Activated CD4-positive, CD25-positive, alpha-beta regulatory T cell (primary cell): ENCODE data around the gene ITPR2.
"Not testable (repeated sequence)": the region's sequence is repeated elsewhere in the genome, so short reads cannot be mapped to it uniquely, and the experiment has no call there.

ENCODE experiments used
- DNase-seq, 4 experiments: peaks; one replicate each; lab custom pipeline; 2025; lab: John Stamatoyannopoulos, UW

ITPR2 gene

DNA sequence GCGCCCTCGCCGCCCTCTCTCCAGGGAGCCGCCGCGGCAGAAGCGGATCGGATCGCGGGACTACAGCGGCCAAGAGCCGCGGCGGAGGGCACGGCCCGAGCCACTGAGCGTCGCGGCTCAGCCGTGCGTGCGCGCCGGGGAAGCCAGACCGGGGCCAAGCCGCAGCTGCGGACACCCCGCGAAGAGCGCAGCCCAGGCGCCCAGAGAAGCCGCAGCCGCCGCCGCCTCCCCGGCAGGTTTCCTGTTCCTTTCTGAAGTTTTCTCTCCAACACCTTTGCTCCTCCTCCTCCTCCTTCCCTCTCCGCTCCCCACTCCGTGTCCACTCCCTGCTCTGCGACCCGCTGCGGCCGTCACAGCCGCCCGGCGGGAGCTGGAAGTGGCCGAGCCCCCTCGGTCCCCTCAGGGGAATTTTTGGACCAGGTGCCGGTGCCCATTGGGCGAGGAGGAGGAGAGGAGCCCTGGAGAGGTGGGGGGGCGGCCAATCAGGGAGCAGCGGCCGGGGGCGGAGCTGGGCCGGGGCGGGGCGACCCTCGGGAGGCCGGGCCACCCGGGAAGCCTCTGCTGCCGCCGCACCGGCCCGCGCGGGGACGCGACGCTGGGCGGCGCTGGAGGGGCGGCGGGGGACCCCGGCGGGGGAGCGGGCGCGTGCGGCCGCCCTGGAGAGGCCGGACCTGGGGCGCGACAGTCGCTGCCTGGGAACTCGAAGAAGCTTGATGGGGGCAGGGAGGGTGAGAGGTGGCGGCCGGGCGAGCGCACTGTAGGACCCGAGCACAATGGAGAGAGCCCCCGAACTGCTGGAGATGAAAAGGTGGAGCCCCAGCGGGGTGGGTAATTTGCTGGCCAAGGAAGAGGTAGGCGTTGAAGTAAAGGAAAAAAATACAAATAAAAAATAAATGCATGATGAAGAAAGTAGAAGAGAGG lies at the start of gene ITPR2:
Gene ITPR2 (minus strand): TSS at position 373 of the 921 bp plus-strand sequence. CDS start 413 bp downstream, outside the sequence.
- peak; percentile 78 to 89 (median 85) for DNase-seq

DNA sequence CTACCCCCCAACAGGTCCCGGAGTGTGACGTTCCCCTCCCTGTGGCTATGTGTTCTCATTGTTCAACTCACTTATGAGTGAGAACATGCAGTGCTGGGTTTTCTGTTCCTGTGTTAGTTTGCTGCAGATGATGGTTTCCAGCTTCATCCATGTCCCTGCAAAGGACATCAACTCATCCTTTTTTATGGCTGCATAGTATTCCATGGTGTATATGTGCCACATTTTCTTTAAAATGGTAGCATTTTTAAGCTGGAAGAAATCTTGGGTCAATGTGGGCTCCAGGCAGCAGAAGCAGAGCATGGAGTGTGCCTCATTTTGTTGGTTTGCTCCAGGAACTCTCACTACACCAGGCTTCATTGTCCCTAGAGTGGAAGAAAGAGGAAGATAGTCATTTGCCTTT lies 47.6 kb upstream of the ITPR2 start:
- DNase-seq = no peak

DNA sequence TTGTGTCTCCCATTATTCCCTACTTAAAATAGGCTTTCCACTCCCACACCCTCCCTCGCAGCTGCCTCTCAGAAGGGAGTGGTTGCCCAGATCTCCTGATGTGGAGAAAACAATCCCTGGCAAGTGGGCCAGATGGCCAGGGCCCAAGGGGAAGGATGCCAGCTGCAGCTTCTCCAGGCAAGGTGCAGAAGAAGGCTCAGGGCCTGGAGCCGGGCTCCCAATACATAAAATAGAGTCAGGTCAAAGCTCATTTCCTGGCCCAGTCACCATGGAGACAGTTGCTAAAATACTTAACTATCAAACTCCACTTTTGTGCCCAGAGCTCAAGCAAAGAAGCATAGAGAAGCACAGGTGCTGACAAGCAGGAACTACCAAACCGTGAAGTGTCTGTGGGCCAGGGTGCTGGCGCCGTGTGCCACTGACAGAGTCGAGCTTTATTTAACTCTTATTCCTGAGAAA lies 45.7 kb upstream of the ITPR2 start:
- no peak for DNase-seq

DNA sequence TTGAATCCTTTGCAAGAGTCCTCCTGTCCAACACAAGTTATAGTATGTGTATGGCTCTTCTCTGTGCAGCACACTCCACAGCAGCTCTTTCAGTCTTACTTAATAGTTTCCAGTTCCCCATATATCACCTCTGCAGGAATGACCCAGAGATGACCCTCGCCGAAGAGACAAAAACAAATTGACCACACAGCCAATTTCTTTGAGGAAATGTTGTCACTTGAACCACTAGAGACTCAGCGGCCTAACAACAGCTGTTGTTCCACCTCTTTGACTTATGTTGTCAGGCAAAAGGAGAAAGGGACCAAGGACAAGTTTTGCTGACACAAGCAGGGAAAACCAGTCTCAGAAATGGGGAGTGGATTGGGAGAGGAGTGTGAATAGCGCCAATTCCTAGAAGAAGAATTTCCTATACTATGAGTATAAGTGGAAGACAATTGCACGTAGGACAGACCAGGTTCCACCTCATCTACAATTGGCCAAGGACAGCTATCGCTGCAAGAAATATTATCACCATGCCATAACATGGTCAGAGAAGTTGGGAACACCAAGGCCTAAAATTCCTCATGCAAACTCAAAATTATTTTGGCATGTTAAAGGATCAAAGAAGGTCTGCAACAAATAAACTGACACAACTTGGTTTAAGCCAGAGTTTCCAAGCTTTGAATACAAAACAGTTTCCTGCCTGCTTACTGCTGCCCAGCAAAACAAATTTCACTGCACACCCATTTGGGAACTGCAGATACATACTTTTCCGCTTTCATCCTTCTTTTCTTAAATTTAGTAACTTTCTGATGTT lies 41.7 kb upstream of the ITPR2 start:
- DNase-seq = no peak

DNA sequence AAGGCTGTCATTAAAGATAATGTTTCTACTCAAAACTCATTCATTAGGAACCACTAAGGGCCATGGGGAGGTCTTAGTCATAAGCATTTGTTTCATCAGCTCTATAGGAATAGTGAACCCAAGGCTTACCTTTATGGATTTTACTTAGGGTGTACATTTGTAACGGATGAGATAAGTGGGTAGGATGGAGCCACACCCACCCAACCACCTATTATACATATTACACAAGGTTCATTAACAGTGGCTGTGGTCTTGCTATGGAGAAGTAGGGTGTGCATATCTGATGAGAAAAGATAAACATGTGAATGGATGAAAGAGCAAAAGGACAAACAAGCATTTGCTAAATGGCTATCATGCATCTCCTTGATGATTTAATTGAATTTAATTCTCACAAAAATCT lies 39.6 kb upstream of the ITPR2 start:
- no peak for DNase-seq

DNA sequence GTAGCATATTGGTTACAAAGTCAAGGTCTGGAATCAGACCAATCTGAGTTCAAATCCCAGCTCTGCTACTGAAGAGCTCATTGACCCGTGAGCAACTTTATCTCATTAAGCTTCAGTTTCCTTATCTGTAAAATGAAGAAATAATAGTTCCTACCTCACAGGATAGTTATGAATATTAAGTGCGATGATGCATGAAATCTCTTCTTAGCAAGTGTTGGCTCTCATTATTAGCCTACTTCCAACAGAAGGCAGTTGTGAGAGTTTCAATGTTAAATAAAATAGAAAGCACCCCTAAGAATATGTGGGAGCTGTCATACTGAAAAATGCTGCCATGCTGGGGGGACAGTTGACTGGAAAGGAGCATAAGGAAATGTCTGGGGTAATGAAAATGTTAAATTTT lies 39.0 kb upstream of the ITPR2 start:
- DNase-seq = no peak

DNA sequence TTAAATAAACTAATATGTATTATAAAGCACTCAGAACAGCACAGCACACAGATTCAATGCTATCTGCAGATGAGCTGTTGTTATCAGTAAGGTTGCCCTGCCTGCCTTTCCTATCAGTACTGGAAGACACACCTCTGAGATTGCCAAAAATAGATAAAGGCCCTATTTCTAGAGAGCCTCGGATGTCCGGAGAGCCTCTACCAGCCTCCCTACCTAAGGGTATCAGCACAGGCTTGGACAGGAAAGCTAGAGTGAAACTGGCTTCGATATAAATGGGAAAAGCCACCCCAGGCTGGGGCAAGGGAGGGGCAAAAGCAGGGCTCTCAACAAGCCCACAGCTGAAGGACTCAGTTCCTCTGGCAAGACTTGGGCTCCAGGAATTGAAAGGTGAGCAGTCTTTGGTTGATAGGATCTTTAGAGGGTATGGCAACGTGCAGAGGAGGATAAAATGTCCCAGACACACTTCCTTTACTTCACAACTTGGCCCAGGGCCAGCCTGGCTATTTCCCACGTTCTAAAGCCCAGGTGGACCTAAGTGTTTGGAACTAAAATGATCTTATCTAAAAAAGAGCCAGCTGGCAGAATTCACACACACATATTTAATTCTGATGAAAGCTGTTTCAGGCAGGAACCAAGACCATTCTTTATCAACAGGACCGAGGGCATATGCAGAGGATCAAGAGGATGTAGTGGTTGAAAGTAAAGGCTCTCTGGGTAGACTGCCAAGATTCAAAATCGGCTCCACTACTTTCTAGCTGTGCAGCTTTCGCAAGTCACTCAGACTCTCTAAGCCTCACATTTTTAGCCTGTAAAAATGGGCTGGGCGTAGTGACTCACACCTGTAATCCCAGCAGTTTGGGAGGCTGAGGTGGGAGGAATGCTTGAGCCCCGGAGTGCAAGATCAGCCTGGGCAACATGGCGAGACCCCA lies 37.8 kb upstream of the ITPR2 start:
- no peak for DNase-seq

DNA sequence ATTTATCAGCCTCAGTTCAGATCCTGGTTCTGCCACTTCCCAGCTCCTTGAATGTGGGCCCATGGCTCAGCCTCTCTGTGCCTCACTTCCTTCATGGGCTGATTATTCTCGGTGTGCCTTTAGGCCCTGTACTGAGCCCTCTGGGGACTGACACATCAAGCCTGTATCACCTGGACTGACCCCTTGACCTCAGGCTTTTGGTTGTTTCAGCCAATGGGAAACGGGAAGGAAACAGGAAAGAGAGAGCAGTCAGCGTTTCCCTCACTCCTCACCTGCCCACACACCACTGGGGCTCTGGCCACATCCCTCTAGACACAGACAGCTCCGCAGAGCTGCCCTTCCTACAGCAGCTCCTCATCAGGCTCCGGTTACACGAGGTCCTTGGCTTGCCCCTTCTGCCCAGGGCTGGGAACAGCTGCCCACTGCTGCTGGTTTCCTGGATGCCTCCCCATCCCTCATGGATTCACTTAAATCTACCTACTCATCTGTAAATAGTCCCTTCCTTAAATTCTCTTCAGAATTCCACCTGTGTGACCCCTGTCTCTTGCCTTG lies 37.0 kb upstream of the ITPR2 start:
- no peak for DNase-seq

DNA sequence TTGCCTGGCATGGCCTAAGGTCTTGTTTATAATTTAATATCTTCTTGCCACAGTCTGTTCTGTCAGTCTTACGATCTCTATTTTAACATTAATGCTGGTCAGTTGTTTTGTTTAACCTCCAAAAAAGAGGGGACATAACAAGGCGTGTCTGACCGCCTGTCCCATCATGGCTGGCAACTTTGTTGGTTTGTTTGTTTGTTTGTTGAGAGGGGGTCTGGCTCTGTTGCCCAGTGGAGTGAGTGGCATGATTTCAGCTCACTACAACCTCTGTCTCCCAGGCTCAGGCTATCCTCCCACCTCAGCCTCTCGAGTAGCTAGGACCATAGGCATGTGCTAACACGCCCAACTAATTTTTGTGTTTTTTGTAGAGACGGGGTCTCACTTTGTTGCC lies 36.1 kb upstream of the ITPR2 start:
- DNase-seq = no peak

DNA sequence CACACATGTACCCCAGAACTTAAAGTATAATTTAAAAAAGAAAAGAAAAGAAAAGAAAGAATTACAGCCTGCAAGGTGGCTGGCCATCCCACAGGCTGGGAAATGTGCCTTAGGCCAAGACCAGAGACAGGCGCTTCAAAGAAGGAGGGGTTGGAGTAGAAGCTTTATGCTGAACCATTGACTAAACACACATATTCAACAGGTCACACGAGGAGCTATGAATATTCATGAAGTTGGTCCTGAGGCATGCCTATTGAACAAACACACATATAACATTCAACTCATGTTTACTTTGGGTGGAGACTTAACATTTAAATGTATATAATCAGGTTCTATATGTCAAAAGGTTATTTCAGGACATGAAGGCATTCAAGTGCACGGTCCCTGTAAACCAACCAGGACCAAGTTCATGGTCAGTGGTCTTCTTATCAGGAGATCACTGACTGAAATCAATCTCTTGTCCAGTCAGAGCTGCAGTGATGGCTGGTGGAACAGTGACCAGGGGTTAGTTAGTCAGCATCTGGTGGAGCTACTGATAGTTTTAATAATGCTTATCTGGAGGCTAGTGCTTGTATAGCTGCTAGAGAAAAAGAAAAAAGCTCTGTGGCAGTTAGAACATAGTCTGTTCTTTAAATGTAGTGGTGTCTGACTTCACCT lies 35.6 kb upstream of the ITPR2 start:
- DNase-seq = no peak

DNA sequence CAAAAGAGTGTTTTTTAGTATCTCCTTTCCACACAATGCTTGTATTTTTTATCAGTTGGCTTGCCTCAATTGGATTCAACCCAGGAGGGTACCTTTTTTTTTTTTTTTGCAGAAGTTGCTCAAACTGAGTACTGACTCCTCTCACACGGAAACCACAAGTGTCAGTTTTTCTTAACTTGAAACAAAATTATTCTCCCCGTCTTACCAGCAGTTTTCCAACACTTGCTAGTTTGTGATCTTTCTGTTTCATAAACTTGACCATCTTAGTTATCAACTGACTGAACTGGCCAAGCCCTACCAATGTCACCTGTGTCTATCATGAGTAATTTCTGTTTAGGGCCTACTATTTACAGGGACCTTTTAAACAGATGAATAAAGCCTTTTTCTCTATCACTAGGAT lies 34.1 kb upstream of the ITPR2 start:
- no peak for DNase-seq

DNA sequence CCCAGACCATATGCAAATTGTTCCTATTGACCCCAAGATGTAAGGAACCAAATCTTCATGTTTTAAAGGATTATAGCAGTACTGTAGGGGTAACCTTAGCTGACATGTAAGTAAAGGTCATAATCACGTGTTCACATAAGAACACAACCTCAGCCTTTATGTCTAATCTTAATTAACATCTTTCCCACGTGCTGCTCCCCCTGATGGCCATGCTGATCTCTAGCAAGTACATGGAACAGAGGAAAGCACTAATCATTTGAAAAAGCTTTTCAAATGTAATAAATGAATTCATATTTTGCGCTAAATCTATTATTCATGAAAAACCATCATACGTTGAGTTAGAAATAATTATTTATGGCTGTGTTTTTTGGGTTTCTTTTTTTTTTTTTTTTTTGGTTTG lies 30.5 kb upstream of the ITPR2 start:
- DNase-seq = no peak

DNA sequence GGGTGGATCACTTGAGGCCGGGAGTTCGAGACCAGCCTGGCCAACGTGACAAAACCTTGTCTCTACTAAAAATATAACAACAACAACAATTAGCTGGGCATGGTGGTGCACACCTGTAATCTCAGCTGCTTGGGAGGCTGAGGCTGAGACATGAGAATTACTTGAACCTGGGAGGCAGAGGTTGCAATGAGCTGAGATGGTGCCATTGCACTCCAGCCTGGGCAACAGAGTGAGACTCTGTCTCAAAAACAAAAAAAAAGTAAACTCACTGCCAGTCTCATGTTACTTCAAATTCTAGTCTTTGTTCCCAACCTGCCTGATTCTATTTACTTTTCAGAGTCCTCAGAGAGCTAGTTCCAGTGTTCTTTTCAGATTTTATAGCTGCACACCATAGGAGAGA lies 29.8 kb upstream of the ITPR2 start:
- not testable (repeated sequence) for DNase-seq

DNA sequence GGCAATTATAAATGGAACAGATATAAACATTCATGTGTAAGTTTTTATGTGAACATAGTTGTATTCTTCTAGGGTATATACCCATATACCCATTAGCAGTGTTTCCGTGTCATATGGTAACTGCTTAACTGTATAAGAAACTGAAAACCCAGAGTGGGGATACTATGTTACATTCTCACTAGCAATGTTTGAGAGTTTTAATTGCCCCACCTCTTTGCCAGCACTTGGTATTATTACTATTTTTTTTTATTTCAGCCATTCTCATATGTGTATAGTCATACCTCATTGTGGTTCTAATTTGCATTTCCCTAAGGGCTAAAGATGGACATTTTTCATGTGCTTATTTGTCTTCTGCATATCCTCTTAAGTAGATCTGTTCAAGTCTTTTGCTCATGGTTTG lies 28.7 kb upstream of the ITPR2 start:
- no peak for DNase-seq

DNA sequence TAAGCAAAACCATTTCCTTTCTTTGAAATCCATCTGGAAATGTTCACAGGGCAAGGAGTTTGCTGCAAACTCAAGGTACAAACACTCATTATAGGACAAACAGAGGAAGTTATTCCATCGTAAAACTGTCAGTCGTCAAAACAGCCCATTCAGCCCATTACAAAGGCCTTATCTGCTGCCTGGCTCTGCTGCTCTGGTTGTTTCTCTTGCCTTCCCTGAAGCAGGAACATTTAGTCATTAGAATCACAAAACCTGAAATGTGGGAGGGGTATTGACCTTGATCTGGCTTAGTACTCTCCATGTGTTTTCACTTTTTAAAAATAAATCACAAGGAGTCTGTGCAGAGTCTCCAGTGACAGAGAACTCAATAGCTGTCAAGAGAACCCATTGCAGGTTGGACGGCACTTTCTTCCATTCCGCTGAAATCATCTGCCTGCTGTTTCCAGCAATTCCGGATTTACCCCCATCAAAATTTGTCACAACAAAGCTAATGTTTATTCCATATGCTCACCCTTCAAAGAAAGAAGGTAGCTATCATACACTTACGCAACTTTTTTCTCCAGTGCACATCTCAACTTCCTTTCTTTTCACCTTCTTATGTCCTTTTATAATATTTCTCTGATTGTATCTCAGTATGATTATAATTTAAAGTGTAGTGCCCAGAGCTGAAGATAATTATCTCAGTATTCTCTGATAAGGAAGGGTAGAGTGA lies 24.6 kb upstream of the ITPR2 start:
- no peak for DNase-seq

DNA sequence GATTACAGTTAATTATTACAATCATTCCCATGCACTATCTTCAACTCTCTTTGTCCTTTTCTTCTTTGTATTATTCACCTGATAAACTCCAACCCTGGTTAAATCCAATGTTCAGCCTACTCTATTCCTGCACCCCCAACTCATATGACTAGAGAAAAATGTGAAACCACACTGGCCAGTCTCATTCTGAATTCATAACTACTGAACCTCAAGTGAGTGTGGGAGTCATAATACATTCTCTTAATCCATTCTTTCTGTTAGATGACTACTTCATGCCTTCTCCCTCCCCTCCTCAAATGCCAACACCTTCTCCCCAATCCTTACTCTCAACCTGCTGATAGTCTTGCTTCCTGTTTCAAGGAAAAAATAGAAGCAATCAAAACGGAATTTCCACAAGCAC lies 22.3 kb upstream of the ITPR2 start:
- no peak for DNase-seq

DNA sequence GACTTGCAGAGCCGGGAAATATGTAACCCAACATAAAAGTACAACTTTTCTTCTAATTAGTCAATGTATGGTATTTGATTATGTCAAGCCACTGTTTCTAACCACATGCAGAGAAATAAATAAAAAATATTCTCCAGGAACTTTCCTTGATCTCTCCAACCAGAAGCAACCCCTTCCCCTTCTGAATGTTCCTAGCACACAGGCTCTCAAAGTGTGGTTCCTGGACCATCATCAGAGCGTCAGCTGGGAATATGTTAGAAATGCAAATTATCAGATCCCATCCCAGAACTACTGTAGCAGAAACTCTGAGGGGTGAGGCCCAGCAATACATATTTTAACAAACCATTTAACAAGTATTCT lies 21.0 kb upstream of the ITPR2 start:
- no peak for DNase-seq

DNA sequence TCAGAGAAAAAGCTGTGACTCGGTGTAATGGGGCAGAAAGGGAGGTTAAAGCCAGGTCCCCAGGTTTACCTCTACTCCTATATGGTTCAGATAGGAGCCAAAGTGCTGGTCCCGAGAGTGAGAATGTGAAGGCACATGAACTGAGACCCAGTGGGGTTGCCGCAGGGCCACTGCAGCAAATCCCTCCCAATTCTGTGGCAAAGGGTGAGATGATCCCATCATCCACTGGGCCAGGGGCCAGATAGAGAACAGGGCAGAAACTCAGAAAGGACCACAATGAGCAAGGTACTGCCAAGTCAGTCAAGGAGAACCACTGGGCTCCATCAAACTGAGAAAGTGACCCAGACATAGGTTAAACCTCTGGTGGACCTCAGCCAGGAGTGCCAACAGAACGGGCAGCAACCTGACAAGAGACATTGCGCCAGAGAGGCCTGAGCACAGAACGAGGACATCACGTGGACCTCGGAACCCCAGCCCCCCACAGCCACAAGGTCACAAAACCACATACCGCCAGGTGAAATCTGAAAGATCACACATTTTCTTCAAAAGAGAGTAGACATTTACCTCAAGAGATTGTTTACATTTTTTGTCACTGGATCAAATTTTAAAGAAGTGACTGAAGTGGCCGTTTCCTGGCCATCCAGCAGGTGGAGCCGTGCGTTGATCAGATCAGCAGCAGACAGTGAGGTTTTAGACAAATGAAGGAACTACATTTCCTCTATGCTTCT lies 20.5 kb upstream of the ITPR2 start:
- DNase-seq = peak; percentile 29 to 58 (median 48)

DNA sequence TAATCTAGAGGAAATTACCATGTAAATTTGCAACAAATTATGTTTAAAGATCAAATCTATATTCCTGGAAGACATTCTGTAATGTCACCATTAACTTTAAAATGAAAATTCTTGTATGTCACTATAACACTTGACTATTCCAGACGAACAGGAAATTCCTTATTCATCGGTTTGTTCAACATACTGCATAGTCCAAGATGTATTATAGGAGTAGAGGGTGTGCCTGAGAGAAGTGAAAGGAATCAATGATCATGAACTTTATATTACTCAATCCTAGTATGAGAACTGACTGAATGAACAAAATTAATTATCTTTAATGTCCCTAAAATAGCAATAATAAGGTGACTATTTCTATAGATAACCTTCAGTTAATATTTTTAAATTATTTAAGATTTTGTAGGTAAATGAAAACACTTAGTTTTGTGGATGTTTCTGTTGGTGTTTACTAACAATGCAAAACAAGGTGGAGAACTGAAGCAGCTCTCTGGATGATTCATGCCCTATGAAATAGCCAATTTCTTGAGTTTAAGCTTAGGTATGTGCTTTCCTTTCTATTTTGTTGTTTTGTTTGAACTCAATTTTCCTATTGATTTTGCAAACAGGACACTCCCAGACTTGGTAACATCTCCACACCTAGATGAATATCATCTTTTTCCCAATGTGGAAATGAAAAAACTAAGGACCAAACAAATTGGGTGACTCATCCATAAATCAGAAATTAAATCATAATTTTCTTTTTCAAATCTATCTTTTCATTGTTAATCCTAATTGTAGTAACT lies 18.2 kb upstream of the ITPR2 start:
- DNase-seq = no peak
